HG02870 (cell line): Measurements from ENCODE around the gene MX1.
"Not testable (repeated sequence)": the region's sequence is repeated elsewhere in the genome, so short reads cannot be mapped to it uniquely, and the experiment has no call there.

Experiments
- ATAC-seq: cut with Tn5 transposase; IDR thresholded peaks from one replicate; pipeline ENCODE4 v1.9.1; 2021; ENCODE audit warnings: mild to moderate bottlenecking, moderate library complexity; ENCODE audit not compliant: unreplicated experiment

The MX1 gene

DNA sequence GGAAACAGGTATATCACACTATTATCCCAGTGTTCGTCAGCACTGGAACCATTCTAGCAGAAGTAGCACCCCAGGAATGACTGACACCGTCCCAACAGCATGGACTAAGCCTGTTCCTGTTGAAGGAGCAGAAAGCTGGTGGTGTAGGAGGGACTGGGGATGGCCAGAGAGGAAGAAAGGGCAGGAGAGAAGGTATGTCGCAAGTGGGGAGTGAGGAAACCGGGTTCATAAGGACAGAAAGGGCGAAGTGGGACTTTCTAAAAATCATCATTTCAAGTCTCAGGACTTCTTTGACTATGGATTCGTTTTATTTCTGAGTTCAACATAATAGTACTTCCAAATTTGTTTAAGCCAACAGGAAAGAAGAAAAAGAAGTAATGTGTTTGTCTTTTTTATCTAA lies 19.7 kb upstream of the MX1 start:
- no peak for ATAC-seq

DNA sequence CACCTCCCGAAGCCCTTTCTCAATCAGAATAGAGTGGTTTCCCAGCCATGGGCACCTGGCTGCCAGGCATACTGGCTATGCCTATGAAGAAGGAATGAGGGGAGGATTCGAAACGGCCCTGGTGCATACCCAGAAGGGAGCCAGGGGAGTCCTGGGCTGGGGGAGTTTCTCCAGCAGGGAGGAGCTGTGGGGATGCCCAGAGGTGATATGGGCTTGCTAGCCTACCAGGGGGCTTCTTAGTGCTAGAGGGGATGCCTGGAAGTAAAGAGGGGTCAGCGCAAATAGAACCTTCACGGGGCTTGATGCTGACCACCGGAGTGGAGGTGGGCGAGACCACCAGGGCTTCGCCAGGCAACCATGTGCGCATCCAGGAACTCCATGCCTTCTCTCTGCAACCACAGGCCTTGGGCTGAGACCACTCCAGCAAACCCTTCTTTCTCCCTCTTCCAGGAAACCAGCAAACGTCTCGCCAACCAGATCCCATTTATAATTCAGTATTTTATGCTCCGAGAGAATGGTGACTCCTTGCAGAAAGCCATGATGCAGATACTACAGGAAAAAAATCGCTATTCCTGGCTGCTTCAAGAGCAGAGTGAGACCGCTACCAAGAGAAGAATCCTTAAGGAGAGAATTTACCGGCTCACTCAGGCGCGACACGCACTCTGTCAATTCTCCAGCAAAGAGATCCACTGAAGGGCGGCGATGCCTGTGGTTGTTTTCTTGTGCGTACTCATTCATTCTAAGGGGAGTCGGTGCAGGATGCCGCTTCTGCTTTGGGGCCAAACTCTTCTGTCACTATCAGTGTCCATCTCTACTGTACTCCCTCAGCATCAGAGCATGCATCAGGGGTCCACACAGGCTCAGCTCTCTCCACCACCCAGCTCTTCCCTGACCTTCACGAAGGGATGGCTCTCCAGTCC lies 18.2 kb upstream of the MX1 start:
- no peak for ATAC-seq

DNA sequence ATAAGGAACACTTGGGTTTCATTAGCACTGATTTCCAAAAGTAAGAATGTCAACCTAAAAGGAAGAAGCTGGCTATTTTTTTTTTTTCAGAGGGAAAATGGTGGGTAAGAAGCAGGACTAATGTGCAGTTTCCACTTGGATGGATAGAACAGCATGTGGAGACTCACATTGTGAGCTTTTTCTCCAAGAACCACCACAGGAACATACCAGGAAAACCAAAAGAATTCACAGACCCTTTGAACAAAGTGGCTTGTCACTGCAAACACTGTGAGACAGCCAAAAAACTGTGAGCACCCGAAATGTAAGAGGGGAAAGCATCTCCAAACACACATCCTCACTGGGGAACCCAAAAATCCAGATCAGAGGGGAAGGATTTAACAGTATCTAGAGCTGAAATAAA lies 15.7 kb upstream of the MX1 start:
- no peak for ATAC-seq

DNA sequence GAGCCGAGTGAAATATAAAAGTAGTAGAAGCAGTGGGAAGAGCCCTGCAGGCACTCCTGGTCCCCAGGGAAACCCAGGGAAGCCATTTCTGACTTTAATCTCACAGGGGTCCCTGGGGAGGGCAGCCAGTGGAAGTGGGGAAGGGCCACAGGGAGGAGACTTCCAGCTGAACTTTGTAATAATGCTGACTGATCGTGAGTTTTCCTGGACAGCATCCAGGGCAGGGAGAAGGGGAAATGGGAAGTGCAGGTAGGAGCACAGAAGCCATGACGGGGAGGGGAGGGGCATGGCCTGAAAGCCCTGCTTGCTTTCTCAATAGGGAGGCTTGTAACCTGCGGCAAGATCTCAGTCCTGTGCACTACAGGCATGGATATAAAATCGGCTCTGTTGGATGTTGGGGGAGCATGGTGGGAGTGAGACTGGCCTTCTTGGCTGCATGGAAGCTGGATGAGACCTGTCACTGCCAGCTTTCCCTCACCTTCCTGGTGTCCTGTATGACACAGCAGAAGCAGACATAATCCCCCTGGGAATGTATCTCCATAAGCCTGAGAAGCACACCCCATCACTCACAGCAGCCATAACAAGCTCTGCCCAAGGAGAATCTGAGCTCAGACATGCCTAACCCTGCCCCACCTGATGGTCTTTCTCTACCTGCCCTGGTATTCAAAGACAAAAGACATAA lies 15.1 kb upstream of the MX1 start:
- ATAC-seq: no peak

DNA sequence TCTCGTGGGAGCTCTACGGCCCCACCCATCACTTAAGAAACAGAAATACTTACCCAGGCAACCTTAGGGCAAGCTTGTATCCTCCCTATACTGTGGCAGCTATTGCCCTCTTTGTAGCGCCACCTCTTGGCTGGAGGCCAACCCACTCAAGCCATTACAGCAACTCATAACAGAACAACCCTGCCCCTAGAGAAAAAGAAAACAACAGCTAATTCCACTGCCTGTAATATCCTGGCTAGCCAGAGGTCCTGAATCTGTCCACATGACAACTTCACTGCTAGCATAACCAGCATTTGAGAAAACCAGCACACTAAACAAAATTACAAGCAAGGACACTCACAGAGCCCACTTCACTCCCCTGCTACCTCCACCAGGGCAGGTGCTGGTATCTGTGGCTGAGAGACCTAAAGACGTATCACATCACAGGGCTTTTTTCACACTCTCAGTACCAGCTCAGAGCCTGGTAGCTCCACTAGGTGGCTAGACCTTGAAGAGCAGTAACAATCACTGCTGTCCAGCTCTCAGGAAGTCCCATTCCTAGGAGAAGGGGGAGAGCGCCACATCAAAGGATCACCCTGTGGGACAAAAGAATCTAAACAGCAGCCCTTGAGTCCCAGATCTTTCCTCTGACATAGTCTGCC lies 14.5 kb upstream of the MX1 start:
- no peak for ATAC-seq

DNA sequence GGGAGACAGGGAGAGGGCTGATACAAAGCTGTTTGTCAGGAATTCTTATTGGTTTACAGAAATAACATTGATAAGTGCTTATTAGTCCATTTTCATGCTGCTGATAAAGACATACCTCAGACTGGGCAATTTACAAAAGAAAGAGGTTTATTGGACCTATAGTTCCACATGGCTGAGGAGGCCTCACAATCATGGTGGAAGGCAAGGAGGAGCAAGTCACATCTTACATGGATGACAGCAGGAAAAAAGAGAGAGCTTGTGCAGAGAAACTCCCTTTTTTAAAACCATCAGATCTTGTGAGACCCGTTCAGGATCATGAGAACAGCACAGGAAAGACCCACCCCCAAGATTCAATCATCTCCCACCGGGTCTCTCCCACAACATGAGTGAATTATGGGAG lies 8.5 kb upstream of the MX1 start:
- not testable (repeated sequence) for ATAC-seq

DNA sequence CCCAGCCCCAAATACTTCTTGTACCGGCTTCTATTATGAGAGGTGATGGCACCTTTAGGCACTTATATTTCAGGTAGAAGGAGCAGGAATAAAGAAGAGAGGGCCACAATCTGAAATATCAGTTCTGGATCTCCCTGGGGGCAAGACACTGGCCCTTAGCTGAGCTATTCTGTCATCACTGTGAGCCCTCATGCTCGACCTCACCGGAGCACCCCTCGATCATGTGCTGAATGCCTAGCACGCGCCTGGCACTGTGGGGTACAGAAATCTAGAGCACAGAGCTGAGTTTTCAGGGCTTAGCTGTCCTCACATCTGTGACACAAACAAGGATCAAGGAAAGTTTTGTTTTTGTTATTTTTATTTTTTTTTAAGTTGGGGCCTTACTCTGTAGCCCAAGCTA lies 7.6 kb upstream of the MX1 start:
- no peak for ATAC-seq

DNA sequence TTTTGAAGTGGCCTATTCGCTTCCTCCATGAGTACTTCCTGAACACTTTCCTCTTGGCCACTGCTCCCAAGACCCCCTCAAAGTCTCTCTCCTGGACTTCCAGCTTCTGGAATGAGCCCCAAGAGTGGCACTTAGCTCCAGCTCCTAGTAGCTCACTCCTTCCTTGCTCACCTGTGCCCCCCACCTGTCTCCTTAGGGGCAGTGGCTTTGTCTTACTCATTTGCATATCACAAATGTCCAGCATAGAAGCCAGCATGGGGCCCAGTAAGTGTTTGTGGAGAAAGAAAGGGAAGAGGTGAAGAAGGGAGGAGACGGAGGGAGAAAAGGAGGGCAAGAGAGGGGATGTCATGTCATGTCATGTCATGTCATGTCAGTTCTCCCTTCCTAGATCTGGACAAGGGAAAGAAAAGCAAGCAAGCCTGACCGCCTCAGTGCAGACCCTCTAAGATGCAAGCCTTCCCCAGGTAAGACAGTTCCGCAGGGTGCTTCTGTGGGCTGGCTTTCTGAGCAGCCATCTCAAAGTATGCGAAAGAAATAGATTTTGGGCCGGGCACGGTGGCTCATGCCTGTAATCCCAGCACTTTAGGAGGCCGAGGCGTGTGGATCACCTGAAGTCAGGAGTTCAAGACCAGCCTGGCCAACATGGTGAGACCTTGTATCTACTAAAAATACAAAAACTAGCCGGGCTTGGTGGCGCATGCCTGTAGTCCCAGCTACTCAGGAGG lies 6.9 kb upstream of the MX1 start:
- ATAC-seq: no peak

DNA sequence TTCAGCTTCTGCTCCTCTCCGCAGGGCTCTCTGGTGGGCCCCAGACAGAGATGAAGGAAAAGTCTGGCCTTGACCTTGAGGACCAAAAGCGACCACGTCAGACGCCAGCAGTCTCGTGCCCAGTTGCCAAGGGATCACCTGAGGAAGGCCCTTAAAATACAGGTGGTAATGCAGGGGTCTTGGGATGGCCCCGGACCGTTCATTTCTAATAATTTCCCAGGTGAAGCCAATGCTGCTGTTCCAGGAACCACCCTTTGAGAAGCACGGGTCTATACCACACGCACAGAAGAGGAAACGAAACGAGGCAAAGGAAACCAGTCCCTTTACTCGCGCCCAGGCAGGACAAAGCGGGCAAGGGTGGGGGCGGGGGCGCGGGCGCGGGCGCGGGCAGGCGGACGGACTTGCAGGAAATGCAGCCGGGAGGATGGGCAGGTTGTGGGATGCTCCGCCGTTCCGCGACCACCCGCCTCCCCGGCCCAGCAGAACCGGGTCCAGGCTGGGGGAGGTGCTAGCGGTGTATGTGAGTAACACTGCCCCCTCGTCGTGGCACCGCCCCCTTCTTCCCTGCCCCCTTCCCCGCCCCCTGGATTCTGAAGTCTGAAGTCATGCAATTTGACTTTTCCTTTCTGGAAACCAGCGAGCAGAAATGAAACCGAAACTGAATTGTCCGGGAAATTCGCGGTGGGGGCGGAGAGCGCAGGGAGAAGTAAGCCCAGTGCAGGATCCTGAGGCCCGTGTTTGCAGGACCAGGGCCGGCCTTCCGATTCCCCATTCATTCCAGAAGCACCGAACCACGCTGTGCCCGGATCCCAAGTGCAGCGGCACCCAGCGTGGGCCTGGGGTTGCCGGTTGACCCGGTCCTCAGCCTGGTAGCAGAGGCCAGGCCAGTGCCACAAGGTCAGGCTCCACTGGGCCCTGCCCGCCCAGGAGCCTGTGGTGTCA lies 5.8 kb upstream of the MX1 start:
- ATAC-seq: peak; percentile 85

DNA sequence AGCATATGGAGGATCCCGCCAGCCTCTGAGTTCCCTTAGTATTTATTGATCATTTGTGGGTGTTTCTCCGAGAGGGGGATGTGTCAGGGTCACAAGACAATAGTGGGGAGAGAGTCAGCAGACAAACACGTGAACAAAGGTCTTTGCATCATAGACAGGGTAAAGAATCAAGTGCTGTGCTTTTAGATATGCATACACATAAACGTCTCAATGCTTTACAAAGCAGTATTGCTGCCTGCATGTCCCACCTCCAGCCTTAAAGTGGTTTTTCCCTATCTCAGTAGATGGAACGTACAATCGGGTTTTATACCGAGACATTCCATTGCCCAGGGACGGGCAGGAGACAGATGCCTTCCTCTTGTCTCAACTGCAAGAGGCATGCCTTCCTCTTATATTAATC lies 5.0 kb upstream of the MX1 start:
- not testable (repeated sequence) for ATAC-seq

DNA sequence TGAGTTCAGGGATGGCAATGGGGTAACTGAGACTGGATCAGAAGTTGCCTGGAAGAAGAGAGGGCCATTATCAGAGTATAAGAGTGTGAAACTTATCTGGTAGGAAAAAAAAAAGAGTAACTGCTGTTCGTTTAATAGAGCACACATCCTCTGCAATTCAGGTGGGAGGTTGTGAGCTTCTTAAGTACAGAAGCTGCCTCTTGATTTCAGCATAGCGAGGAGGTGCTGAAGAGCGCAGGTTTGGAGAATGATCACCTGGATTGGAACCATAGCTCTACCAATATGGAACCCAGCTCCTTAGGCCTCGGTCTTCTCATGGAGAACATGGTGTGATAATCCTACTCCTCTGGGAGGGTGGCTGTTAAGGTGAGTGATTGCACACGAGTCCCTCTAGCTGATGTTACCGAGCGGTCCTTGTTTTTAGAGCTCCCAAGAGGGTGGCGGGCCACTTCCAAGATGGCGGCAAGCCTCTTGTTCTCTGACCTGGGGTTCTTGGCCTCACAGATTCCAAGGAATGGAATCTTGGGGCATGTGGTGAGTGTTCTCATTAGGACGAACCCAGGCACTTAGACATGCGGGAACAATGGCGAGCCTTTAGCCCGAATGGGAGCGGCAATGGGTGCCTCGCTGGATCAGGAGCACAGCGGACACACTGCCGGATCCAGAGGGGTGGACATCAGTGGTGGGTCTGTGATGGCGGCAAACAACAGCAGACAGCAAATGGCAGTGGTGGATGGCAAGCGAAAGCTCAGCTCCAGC lies 3.3 kb upstream of the MX1 start:
- ATAC-seq: no peak

DNA sequence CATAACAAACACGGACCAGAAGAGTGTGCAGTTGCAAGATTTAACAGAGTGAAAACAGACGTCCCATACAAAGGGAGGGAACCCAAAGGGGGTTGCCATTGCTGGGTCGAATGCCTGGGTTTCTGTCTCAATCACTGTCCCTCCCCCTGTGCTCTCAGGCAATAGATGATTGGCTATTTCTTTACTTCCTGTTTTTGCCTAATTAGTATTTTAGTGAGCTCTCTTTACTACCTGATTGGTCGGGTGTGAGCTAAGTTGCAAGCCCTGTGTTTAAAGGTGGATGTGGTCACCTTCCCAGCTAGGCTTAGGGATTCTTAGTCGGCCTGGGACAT lies 2.8 kb upstream of the MX1 start:
- not testable (repeated sequence) for ATAC-seq

DNA sequence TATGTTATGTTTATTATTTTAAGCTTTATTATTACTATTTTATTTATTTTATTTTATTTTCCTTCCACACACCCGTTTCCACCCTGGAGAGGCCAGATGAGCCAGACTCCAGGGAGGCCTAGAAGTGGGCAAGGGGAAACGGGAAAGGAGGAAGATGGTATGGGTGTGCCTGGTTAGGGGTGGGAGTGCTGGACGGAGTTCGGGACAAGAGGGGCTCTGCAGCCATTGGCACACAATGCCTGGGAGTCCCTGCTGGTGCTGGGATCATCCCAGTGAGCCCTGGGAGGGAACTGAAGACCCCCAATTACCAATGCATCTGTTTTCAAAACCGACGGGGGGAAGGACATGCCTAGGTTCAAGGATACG lies 468 bp upstream of the MX1 start:
- ATAC-seq: no peak

DNA sequence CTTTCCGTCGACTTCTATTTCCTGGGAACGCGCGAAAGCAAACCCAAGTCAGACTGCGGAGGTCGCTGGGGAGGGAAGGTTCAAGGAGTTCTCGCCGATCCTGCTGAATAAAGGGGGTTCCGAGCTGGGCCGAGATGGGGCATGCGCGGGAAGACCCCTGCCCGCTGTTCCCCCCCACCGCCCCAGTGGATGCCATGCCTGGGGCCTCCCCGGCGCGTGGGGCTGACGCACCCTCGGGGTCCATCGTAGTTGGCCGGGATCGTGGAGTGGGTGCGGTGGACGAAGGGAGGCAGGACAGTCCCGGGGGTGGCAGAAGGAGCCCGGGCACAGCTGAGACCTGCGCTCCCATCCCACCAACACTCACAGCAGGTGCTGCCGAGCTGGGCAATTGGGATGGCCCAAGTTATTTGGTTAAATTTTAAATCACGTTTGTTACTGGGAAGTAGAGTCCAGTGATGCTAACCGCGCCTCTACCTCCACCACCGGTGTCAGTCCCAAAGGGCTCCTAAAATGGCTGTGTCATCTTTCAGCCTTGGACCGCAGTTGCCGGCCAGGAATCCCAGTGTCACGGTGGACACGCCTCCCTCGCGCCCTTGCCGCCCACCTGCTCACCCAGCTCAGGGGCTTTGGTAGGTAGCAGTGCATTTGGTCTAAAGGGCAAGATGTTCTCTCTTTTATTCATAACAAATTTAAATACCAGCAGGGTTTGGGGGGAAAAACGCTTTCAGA lies 801 bp downstream of the MX1 start:
- ATAC-seq: no peak

DNA sequence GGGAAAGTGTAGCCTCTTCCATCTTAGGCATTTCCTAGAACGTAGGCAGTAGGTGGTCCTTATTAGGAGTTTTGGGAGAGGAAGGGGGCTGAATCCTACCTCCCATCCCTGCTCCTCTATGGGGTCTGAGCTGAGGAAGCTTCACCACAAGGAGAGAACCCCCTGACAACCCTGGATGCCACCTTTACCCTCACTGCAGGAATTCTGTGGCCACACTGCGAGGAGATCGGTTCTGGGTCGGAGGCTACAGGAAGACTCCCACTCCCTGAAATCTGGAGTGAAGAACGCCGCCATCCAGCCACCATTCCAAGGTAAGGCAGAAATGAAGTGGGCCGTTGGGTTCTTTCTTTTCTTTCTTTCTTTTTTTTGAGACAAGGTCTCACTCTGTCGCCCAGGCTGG lies 1.5 kb downstream of the MX1 start:
- no peak for ATAC-seq

DNA sequence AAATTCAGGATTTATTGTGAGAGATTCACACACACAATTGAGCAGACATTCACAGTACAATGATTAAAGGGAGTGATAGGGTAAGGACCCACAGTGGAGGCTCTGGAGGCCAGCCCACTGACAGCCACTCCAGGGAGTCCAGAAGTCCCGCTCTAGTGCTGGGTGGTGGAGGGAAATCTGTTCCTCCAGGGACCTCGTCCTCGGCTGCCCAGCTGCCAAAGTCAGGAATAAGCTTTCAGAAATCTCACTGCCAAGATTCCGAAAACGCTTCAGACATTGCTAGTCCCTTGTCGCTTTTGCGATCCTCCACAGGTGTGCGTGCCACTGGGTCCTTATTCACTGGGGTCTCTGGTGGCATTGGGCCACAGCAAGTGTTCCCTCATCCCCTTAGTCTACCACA lies 2.3 kb downstream of the MX1 start:
- ATAC-seq: no peak

DNA sequence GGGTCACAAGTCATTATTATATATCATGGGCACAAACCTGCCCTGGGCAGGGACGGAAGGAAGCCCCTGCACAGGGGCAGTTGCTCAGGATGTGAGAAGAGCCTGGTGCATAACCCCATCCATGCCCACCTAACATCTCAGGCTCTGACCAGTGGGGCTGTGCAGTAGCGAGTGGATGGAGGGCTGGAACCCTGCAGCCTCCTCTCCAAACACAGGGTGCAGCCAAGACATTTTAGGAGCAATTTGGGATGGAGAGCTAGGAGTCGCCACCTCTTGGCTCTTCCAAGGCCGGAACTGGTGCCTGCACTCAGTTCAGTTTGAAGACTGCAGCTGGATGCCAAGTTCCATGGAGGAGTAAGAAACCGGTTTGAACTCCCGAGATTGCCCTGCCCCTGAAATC lies 2.8 kb downstream of the MX1 start:
- ATAC-seq: no peak

DNA sequence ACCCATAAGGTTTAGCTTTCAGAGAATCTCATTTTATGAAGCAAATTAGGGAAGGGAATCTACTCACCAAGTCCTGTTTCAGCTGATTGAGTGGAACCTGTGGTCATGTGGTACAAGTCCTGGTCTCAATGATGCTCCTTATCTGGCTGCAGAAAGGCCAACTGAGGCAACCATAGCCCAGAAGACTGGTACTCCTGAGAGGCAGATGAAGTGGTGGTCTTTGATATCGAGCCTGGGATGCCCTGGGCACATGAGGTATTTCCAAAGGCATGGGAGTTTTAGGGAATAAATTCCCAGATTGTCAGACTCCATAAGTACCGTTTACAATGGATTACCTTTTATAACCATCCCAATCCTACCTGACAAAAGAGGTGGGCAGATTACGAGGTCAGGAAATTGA lies 3.3 kb downstream of the MX1 start:
- ATAC-seq: no peak

DNA sequence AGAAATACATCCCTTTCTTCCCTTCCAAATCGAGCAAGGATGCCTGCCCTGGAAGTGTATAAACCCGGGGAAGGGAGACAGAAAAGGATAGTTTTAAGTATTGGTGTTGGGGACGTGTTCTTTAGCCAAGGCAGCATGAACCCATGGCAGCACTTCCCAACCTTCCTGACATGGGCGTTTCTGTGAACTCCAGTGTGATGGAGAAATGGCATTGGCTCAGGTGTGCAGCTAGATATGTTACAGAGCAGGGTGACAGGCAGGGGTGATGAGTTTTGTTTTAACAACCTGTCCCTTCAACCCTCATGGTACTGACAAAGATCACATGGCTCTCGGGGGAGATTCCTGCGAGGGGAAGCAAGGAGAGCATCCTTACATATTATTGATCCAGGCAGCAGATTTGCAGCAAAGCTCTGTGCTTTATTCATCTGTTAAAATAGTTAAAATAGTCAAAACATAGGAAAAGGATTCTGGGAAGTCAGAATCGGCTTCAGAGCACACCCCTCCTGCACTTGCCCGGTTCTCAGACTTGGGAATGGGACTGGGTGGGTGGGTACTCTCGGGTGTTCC lies 4.0 kb downstream of the MX1 start:
- ATAC-seq: no peak
